ENCODE data around the gene TRPV4. TPM values are rescaled to one million over a fixed set of nuclear protein-coding genes. Genes with fewer than 3 reads are reported as not detected.

The TRPV4 gene
- total RNA-seq, 8 experiments from 2014 or later, result 0.05 to 4.2 (median 0.85) TPM; not detected in 1

DNA sequence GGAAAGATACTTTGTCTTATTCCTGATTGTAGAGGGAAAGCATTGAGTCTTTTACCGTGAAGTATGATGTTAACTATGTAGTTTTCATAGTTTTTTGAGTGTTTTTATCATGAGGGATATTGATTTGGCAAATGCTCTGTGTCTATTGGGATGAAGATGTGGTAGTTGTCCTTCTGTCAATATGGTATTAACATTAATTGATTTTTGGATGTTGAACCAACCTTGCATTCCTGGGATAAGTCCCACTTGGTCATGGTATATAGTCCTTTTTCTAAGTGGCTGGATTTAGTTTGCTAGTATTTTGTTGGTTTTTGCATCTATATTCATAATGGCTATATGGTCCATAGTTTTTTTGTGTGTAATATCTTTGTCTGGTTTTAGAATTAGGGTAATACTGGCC is 76.7 kb downstream of the TRPV4 start:
- 0 to 100% (median 79%) methylated on average over 1 of the region's 1 CpG; no CpG with 5 or more reads in 4 of the 10 experiments for WGBS, 10 experiments
- ATAC-seq (replicated peaks in 6 of 8), result no peak
- in situ Hi-C loops (cut with MboI; ENCODE audit: low pct_unique_long_range_greater_than_20kb in 2 of 9, low sequenced_read_pairs in 9 of 9, unreplicated experiment in 9 of 9), result loop anchor here in 1 of 9 experiments (25.0 kb wide), 1 partner anchor 169 kb away; no protein-coding TSS in a partner anchor
- Histone ChIP-seq H3K27ac (no peak overlapping the region), H3K4me3 (no peak overlapping the region), H3K4me1 (replicated peaks in 1 of 2) (peaks cover 8 to 18% of the 10 kb centered on the region in 2 donors)

DNA sequence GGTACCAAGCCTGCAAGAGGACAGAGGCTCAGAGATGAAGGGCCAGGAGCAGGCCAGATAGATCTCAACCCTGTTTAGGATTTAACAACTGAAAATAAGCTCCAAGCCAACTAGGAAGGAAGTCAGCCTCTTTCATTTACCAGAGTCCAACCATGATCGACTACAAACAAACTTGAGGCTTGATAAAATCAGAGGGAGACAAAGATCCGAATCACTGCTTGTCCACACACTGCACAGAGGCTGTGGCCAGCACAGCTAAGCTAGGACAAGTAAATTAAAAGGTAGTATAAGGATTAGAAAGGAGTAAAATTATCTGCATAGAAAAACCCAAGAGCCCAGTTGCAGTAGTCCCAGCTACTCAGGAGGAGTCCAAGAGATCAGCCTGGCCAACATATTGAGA is 79.2 kb downstream of the TRPV4 start:
- whole genome bisulfite sequencing, 10 experiments, result 17 to 100% (median 85%) methylated on average over 1 to 2 of the region's 2 CpGs; no CpG with 5 or more reads in 2 of the 10 experiments
- Histone ChIP-seq H3K27ac (no peak overlapping the region), H3K4me1 (replicated peaks in 1 of 2) (no peaks in the 10 kb centered on the region), H3K4me3 (no peak overlapping the region)
- ATAC-seq (replicated peaks in 6 of 8), result no peak
- in situ Hi-C loops (cut with MboI; ENCODE audit: low pct_unique_long_range_greater_than_20kb in 2 of 9, low sequenced_read_pairs in 9 of 9, unreplicated experiment in 9 of 9), result loop anchor here in 1 of 9 experiments (25.0 kb wide), 1 partner anchor 167 kb away; no protein-coding TSS in a partner anchor

DNA sequence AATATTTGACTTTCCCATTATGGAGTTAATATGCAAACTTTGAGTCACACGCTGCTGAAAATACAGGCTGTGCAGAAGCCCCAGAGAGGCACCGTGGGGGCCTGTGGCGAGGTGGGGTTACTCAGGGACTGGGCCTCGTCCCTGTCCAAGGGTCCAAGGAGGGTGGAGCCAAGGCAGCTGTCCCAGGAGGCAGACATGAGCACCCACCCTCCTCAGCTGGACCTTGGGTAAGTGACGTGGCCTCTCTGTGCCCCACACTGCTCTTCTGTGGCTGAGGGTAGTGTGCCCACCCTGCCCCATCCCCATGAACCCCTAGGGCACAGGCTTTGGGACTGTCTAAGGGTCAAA is 80.2 kb downstream of the TRPV4 start:
- 20 to 83% methylated on average over 1 to 3 of the region's 5 CpGs; no CpG with 5 or more reads in 8 of the 10 experiments for WGBS, 10 experiments
- H3K4me1 ChIP-seq (replicated peaks in 1 of 2), result no peaks in the 10 kb centered on the region

DNA sequence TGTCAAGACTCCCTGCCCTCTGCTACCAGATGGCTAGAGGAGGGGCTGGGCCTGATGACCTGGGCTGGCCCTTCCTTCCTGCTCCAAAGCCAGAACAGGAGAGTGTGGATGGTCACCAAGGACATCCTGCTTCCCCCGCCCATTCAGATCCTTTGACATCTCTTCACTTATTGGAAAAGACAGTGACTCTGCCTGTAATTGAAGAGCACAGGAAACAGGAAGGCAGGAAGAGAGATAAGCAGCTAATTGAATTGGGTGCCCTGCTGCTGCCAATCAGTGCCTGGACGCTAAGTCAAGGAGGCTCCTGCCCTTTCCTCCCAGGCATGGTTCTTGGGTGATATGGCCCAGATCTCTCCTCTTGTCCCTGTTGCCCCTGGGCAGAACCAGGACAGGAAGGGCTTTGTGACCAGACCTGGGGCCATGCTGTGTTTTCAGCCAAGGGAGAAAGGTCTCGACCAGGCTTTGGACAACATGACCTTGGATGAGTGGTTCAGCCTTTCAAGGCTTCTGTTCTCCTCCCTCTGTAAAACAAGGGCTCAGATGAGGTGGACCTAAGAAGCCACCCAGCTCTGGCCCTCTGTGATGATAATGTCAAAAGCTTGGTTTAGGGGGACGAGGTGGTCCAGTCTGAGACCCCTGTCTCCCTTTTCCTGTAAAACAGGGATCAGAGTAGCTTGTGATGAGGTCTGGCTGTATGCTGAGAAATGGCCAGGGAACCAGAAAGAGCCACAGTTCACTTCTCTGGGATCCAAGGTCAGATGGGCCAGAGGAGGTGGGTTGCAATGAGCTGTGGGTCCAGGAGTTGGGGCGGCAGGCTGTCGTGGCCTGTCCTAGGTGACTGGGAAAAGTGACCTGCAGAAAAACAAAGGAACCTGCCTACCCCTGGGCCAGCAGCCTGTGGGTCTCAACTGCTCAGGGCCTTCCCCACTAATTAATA is 80.8 kb downstream of the TRPV4 start:
- 38 to 90% (median 76%) methylated on average over 1 to 5 of the region's 6 CpGs; no CpG with 5 or more reads in 2 of the 10 experiments for WGBS, 10 experiments
- in situ Hi-C loops (cut with MboI; ENCODE audit: low pct_unique_long_range_greater_than_20kb in 2 of 9, low sequenced_read_pairs in 9 of 9, unreplicated experiment in 9 of 9), result loop anchor here in 1 of 9 experiments (25.0 kb wide), 1 partner anchor 165 kb away; no protein-coding TSS in a partner anchor
- ATAC-seq (replicated peaks in 6 of 8), result no peak
- H3K27ac ChIP-seq, result no peak overlapping the region
- no peaks in the 10 kb centered on the region for H3K4me1 ChIP-seq (replicated peaks in 1 of 2)
- no peak overlapping the region for H3K4me3 ChIP-seq

More for the DNA sequence above, 80.2 kb downstream of the TRPV4 start:
- H3K27ac ChIP-seq, result no peak overlapping the region
- no peak overlapping the region for H3K4me3 ChIP-seq
- in situ Hi-C loops (cut with MboI; ENCODE audit: low pct_unique_long_range_greater_than_20kb in 2 of 9, low sequenced_read_pairs in 9 of 9, unreplicated experiment in 9 of 9), result loop anchor here in 1 of 9 experiments (25.0 kb wide), 1 partner anchor 166 kb away; no protein-coding TSS in a partner anchor
- no peak for ATAC-seq (replicated peaks in 6 of 8)

DNA sequence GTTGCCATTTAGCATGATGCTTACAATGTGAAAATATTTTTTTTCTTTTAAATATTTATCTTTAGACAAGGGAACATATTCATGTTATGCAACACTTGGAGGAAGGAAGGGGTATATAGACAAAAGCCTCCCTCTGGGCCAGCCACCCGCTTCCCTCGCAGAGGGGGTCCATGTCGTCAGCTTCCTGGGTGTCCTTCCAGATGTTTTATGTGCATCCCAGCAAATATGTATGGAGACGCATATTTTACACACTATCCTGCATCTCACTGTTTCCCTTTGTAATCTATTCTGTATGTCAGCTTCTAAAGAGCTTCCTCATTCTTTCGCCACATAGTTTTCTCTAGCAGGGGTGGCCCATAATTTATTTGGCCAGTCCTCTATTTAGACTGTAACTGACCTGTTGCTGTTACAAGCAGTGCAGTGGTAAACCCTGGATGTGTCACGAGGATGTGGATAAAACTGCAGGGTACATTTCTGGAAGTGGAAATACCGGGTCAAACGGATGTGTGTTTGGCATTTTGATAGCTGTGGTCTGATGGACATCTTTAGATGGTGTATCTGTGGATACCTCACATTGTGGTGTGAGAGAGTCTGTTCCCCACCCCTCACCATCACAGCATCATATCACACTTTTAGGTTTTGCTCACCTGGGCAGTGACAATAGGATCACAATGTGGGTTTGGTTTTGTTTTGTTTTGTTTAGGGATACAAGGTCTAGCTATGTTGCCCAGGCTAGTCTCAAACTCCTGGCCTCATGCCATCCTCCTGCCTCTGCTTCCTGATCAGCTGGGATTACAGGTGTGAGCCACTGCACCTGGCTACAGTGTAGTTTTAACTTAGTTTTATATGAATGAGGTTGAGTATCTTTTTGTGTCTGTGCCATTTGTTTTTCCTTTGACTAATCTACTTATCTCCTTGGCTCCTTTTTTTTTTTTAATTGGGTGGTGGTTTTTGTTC is 87.9 kb downstream of the TRPV4 start:
- peaks cover 14 to 20% of the 10 kb centered on the region in 2 donors for H3K4me1 ChIP-seq (replicated peaks in 1 of 2)
- in situ Hi-C loops (cut with MboI; ENCODE audit: low pct_unique_long_range_greater_than_20kb in 2 of 9, low sequenced_read_pairs in 9 of 9, unreplicated experiment in 9 of 9), result no loop called here
- no peak overlapping the region for H3K27ac ChIP-seq
- 17 to 95% (median 73%) methylated on average over 3 to 8 of the region's 8 CpGs; no CpG with 5 or more reads in 4 of the 10 experiments for WGBS, 10 experiments
- peak in 4 of 8 experiments; percentile 42 to 85 (median 52) for ATAC-seq (replicated peaks in 6 of 8)
- H3K4me3 ChIP-seq, result no peak overlapping the region

DNA sequence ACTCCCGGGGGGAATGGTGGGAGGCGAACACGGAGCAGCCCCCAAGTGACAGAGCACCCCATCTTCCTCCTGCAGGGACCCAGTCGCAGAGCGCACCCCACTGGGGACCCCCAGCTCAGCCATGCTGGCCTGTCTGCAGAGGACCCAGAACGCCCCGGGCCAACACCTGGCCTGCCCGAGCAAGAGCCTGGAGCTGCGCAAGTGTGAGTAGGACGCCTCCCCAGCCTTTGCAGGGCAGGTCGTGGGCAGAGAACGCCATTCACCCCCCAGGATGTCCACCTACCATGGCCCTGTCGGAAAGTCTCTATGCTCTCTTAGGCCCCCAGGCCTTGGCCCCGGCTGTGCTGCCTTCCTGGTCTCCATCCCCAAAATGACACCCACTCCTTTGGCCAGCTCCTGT is 89.2 kb downstream of the TRPV4 start:
- WGBS, 10 experiments, result 92 to 100% methylated on average over 5 to 7 of the region's 14 CpGs; no CpG with 5 or more reads in 8 of the 10 experiments
- no peak for ATAC-seq (replicated peaks in 6 of 8)
- in situ Hi-C loops (cut with MboI; ENCODE audit: low pct_unique_long_range_greater_than_20kb in 2 of 9, low sequenced_read_pairs in 9 of 9, unreplicated experiment in 9 of 9), result no loop called here
- Histone ChIP-seq H3K4me1 (replicated peaks in 1 of 2) (peaks cover 25 to 31% of the 10 kb centered on the region in 2 donors), H3K27ac (no peak overlapping the region), H3K4me3 (no peak overlapping the region)

DNA sequence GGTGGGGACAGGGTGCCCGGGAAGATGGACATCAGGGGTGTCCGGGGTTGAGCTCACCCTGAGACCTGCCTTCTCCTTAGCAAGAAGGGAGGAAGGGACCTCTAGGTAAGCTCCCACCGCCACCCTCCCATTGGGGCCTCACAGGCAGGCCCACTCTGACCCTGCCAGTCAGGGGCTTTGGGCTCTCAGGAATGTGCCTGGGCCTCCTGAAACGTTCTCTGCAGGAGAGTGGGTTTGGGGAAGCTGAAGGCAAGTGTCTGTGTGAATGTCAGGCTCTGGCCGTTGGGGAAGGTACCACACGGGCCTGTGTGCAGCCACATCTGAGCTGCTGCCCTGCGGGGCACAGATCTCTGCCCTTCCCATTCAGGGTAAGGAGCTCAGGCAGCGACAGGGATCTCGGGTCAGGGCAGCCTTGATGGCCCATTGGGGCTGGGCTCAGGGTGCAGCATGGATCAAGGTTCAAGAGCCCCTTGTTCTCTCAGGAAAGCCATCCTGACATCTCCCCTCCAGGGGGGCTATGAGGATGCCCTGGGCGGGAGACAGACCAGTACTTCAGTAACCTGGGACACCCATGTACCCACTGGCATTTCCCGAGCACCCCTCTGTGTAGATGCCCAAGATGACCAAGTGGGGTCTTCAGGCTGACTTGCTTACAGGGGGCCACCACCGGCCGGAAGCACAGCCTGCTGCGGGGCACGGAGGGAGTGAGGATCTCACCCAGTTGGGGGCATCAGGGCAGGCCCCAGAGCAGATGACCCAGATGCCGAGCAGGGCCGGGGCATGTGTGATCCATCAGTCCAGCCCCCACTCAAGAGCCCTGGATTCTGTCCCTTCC is 89.9 kb downstream of the TRPV4 start:
- H3K4me3 ChIP-seq, result no peak overlapping the region
- peaks cover 33 to 39% of the 10 kb centered on the region in 2 donors for H3K4me1 ChIP-seq (replicated peaks in 1 of 2)
- WGBS, 10 experiments, result 38 to 96% (median 74%) methylated on average over 2 to 5 of the region's 17 CpGs; no CpG with 5 or more reads in 4 of the 10 experiments
- in situ Hi-C loops (cut with MboI; ENCODE audit: low pct_unique_long_range_greater_than_20kb in 2 of 9, low sequenced_read_pairs in 9 of 9, unreplicated experiment in 9 of 9), result no loop called here
- ATAC-seq (replicated peaks in 6 of 8), result no peak
- peak overlapping the region in 1 of 2 donors; percentile 4 for H3K27ac ChIP-seq

DNA sequence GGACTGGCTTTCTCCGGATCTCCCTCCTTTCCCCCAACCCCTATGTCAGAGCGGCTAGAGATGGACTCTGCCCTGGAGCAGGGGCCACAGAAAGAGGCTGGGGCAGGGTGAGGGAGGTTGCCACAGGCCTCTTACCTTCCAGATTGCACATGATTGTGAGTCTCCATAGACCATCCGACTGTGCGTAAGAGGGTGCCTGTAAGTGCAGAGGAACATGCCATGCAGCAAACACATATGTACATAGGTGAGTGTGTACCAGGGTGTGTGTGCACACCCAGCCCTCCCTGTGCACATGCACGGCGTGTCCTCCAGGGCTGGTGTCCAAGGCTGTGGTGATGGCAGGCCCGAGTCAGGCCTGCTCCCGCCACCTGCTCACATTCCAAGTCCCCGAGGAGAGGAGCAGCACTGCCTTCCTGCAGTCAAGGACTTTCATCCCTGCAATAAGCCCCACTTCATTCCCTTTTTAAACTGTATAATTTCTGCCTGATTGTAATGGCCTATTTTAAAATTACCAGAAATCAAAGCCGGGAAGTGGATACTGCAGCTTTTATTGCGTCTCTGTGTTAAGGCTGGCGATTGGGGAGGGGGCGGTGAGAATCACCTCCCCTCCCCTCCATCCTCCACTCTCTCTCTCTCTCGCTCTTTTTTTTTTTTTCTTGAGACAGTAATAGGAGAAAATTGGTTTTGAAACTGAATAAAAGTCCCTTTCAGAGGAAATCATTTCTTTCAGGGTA is 91.1 kb downstream of the TRPV4 start:
- no peak overlapping the region for H3K4me3 ChIP-seq
- ATAC-seq (replicated peaks in 6 of 8), result peak in 5 of 8 experiments; percentile 30 to 47 (median 41)
- WGBS, 10 experiments, result 45 to 97% (median 82%) methylated on average over 1 to 9 of the region's 14 CpGs

DNA sequence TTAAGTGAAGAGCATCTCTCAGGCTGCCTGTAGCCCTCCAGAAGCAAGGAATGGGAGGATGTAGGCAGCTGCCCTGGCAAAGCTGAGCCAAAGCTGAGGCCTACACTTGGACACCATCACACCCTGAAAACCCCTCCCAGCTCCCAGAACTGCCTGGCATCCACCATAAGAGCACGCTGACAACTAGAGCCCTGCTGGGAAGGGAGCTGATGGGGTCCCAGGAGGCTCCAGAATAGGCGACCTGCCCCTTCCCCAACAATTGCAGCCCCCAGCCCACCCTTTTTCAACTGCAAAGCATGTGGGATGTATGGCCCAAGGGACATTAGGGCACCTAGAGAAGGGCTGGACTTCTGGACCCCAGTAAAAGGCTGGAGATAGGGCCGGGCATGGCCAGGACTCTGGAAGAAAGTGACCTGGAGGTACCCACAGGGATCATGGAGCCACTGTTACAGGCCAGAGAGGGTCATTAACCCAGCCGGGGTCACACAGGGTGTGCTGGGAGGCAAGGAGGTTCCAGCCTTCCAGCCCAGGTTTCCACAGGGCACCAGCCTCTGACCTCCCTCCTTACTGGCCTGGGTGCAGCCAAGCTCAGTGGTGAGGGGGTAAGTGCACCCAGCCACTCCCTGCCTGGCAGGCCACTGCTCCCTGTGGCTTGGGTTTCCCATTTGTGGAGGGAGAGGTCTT is 91.8 kb downstream of the TRPV4 start:
- no peak overlapping the region for H3K4me3 ChIP-seq
- H3K27ac ChIP-seq, result peak overlapping the region; percentile 34 to 49
- peak in 1 of 8 experiments; percentile 1 for ATAC-seq (replicated peaks in 6 of 8)
- peaks cover 51 to 57% of the 10 kb centered on the region in 2 donors for H3K4me1 ChIP-seq (replicated peaks in 1 of 2)
- in situ Hi-C loops (cut with MboI; ENCODE audit: low pct_unique_long_range_greater_than_20kb in 2 of 9, low sequenced_read_pairs in 9 of 9, unreplicated experiment in 9 of 9), result no loop called here
- WGBS, 10 experiments, result 30 to 100% methylated on average over 1 to 2 of the region's 4 CpGs; no CpG with 5 or more reads in 8 of the 10 experiments

More for the DNA sequence above, 91.1 kb downstream of the TRPV4 start:
- in situ Hi-C loops (cut with MboI; ENCODE audit: low pct_unique_long_range_greater_than_20kb in 2 of 9, low sequenced_read_pairs in 9 of 9, unreplicated experiment in 9 of 9), result no loop called here
- Histone ChIP-seq H3K27ac (peak overlapping the region; percentile 34 to 49), H3K4me1 (replicated peaks in 1 of 2) (peaks cover 44 to 50% of the 10 kb centered on the region in 2 donors)

DNA sequence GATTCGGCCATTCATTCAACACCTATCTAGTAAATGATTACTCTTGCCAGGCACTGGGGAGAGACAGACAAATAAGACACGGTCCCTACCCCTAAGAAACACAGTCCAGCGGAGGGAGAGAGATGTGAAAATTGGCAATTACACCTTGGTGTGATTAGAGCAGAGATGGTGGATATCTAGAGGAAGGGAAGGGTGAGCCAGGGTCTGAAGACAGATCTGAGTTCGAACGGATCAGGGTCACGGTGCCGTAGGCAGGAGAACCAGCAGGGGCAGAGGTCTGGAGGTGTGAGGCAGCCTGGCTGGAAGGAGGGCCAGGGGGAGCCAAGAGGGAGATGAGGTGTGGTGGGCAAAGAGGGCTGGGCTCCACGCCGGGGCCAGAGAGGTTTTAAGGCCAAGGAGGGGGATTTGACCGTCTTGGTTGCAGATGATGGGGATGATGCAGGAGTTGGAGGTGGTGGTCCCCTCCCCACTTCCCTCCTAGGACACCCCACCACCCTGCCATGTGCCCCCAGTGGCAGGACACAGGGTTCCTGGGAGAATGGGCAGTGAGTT is 92.4 kb downstream of the TRPV4 start:
- ATAC-seq (replicated peaks in 6 of 8), result no peak
- H3K4me3 ChIP-seq, result no peak overlapping the region
- 53 to 89% (median 72%) methylated on average over 1 to 7 of the region's 10 CpGs; no CpG with 5 or more reads in 3 of the 10 experiments for WGBS, 10 experiments
- in situ Hi-C loops (cut with MboI; ENCODE audit: low pct_unique_long_range_greater_than_20kb in 2 of 9, low sequenced_read_pairs in 9 of 9, unreplicated experiment in 9 of 9), result no loop called here
- H3K27ac ChIP-seq, result no peak overlapping the region
- H3K4me1 ChIP-seq (replicated peaks in 1 of 2), result peaks cover 58 to 64% of the 10 kb centered on the region in 2 donors
